22Rv1 (cell line): ENCODE data around the gene GABBR1.

Source experiments
- CTCF ChIP-seq: fragments of 450-650 bp; IDR thresholded peaks from 2 replicates; pipeline ENCODE4 v1.5.1; 2017; ENCODE audit warnings: mild to moderate bottlenecking
- ZFX ChIP-seq: fragments of 450-650 bp; IDR thresholded peaks from 2 replicates; pipeline ENCODE4 v1.6.1; 2017; ENCODE audit warnings: antibody characterized with exemption, borderline replicate concordance

GRCh38 chr6:29651413-29652197, 18.6 kb upstream of the GABBR1 start:
- TF ChIP-seq CTCF = peak; percentile 81
- TF ChIP-seq ZFX = no peak
